CMK (cell line): ENCODE results near the gene AP1G2.
"Not testable (repeated sequence)": the region's sequence is repeated elsewhere in the genome, so short reads cannot be mapped to it uniquely, and the experiment has no call there.

Source experiments
- DNase-seq: peaks from one replicate; pipeline ENCODE4 v3.0.0-alpha.2; 2010; ENCODE audit warnings: low read depth

Gene AP1G2

GRCh38 chr14:23594191-23594590 is 26.6 kb upstream of the AP1G2 start:
- not testable (repeated sequence) for DNase-seq

- DNase-seq = no peak
Observed at GRCh38 chr14:23590198-23590597, 22.6 kb upstream of the AP1G2 start.

GRCh38 chr14:23589606-23590005 is 22.0 kb upstream of the AP1G2 start:
- DNase-seq = no peak

DNA sequence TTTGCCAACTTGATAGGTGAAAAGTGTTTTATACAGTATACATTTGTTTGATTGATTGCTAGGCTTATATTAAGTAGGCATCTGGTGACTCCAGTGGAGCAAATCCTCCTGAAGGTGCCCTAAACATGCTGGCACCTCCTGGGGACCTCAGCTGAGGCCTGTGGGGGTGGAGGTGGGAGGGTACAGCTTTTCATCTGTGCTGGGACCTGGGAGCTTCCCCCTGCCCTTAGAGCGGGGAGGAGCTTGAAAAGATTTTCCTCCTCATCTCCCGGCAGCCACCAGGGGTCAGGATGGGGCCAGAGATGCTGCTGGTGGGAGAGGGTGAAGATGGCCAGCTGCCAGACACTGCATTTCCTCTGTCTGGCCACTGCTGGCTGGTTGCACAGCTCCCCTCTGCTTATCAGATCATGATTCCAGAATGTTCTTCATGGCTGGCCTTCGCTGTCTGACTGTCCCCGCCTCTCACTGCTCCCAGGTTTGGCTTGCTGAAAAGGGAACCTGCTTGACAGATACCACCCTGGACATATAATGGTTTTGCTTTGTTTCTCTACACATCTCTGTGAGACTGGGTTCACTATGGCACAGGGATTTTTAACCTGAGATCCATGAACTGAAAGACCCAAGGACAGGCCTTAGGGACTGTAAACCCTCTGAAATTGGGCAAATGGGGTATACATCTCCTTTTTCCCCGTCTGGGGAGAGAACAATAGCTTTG is 21.4 kb upstream of the AP1G2 start:
- DNase-seq = peak; percentile 87

GRCh38 chr14:23584527-23585203 is 17.1 kb upstream of the AP1G2 start:
- not testable (repeated sequence) for DNase-seq

DNA sequence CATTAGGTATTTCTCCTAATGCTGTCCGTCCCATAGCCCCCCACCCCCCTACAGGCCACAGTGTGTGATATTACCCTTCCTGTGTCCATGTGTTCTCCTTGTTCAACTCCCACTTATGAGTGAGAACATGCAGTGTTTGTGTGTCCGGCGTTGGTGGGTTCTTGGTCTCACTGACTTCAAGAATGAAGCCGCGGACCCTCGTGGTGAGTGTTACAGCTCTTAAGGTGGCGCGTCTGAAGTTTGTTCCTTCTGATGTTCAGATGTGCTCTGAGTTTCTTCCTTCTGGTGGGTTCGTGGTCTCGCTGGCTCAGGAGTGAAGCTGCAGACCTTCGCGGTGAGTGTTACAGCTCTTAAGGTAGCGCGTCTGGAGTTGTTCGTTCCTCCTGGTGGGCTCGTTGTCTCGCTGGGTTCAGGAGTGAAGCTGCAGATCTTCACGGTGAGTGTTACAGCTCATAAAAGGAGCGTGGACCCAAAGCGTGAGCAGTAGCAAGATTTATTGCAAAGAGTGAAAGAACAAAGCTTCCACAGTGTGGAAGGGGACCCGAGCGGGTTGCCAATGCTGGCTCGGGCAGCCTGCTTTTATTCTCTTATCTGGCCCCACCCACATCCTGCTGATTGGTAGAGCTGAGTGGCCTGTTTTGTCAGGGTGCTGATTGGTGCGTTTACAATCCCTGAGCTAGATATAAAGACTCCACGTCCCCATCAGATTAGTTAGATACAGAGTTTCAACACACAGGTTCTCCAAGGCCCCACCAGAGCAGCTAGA is 16.4 kb upstream of the AP1G2 start:
- DNase-seq = not testable (repeated sequence)

DNA sequence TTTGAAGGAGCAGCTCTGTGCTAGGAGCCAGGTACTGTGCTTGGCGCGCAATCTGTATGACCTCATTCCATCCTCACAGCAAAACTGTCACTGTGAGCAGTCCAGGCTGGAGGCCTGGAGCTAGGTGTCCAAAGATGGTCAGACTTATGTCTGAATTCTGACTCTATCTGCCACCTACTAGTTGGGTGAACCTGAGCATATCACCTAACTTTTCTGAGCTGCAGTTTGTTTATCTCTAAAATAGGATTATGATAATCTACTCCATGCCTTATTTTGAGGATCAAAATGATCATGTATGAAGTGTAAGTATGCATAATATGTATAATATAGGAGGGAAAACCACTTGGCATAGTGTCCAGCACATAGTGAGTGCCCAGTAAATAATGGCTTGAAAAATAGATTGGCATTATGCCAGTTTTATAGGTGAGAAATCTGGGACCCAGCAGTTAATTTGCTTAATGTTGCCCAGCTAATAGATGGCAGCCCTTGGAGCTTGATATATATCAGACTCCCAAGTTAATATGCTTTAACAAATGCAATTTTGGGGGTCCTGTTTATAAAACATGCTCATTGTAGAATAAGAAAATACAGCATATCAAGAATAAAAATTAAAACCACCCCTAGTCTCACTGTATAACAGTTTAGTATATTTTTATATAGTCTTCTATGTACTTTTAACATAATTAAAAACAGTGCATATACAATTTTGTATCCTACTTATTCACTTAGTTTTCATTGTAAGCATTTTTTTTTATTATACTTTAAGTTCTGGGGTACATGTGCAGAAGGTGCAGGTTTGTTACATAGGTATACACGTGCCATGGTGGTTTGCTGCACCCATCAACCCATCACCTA is 15.5 kb upstream of the AP1G2 start:
- no peak for DNase-seq

DNA sequence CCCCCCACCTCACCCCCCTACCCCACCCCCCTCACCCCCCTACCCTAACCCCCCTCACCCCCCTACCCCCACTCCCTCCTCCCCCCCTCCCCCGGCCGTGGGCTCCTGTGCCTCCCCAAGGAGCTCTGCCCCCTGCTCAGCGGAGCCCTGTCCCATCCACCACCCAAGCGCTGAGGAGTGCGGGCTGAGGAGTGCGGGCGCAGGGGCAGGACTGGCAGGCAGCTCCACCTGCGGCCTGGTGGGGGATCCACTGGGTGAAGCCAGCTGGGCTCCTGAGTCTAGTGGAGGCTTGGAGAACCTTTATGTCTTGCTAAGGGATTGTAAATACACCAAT is 13.3 kb upstream of the AP1G2 start:
- DNase-seq = no peak

- no peak for DNase-seq
Observed at GRCh38 chr14:23580152-23580926, 12.7 kb upstream of the AP1G2 start.

GRCh38 chr14:23579739-23580138 is 12.1 kb upstream of the AP1G2 start:
- DNase-seq = no peak

DNA sequence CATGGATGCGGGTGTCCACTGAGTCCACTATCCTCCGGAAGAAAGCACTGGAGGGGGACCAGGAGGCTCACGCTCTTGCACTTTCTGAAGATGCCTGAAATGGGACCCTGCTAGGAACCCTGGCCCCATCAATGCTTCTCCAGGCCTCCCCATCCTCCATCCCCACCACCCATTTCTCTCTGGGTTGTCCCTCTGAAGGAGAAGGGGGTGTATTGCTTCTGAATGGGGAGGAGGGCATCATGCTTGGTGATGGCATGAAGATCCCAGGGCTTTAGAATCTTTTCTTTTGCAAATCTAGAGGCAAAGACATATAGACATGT is 11.7 kb upstream of the AP1G2 start:
- no peak for DNase-seq

- no peak for DNase-seq
Observed at GRCh38 chr14:23578560-23579310, 11.1 kb upstream of the AP1G2 start, which contains the start of gene JPH4. TSS of gene JPH4 (minus strand) at chr14:23578790. CDS start at chr14:23577453, 1,337 bp downstream.

DNA sequence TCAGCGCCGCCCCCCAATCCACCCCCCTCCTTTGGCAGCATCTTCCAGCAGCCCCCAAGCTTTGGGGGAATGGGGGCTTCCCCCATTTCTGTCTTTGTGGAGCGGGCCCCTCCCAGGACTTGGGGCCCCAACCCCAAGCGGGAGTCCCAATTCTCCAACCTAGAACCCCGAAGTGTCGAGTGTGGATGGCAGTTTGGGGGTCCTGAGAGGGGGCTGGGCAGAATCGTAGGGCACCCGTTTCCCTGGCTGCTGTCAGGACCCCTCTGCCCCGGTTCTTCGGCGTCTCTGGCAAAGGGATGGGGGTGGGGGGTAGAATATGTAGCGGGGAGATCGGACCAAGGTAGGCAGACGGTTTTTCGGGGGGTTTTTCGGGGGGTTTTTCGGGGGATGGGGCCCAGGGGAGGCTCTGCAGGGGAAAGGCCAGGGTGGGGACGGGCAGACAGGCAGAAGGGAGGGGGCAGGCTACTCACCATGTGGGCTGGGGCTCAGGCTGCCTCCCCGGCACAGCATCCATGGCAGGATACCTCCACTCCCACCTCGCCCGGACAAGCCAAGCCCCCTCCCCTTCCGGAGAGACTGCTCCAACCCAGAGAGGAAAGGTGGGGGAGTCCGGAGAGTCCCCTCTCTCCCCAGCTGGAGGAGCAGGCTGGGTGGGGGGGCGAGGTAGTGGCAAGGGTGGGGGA is 10.3 kb upstream of the AP1G2 start:
- DNase-seq = no peak

GRCh38 chr14:23577004-23577681 is 9.6 kb upstream of the AP1G2 start:
- no peak for DNase-seq

DNA sequence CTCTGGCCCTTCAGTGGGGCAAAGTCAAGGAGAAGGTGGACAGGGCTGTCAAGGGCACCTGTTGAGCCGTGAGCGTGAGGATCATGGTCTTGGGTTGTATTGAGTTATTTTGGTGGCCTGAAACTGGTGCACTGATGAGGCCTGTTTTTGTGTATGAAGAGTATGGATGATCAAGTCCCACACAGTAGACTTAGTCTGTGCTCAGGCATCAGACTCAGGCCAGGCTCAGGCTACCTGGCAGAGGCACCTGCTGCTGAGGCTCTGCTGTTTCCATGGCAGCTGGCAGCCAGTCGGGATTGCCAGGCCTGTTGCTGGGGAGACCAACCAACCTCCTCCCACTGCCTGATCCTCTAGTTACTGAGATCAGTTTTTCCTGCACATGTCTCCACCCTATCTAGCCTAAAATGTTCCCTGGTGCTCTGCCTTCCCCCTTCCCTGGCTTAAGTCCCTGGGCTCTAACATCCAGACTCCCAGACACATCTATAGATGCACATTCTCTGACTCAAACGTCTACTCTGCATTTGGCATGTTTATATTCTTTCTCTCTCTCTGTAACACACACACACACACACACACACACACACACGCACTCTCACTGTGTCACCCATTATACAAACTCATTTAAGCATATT is 5.9 kb upstream of the AP1G2 start:
- DNase-seq = no peak

DNA sequence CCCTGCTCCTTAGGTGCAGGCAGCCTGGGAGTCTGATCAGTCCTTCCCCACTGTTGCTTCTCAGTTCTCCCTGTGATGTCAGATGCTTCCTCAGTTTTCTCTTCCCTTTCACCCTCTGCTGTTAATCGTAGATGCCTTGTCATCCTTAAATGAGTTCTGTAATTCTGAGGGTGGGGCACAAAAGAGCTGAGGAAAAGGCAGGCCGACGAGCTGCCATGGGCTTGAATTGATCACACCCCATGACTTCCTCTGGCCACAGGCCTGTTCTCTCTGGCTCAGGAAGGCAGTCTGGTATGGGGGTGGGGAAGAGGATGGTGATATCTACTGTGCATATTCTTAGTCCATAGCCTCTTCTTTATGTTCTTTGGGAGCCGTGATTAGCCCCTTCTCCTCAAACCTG is 5.2 kb upstream of the AP1G2 start:
- DNase-seq = no peak

DNA sequence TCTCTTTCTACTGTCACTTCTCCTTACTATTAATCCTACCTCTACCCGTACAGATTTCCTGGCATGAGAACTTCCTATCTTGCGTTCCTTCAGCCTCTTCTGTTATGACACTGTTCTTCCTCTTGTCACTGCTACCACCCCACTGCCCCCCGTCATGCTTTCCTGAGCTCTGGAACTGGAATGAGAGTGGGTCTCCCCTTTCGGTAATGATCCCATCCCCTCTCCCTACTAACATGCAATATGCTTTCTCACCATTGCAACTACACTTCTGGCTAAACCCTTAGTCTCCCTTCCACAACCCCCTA is 4.9 kb upstream of the AP1G2 start:
- DNase-seq = no peak

DNA sequence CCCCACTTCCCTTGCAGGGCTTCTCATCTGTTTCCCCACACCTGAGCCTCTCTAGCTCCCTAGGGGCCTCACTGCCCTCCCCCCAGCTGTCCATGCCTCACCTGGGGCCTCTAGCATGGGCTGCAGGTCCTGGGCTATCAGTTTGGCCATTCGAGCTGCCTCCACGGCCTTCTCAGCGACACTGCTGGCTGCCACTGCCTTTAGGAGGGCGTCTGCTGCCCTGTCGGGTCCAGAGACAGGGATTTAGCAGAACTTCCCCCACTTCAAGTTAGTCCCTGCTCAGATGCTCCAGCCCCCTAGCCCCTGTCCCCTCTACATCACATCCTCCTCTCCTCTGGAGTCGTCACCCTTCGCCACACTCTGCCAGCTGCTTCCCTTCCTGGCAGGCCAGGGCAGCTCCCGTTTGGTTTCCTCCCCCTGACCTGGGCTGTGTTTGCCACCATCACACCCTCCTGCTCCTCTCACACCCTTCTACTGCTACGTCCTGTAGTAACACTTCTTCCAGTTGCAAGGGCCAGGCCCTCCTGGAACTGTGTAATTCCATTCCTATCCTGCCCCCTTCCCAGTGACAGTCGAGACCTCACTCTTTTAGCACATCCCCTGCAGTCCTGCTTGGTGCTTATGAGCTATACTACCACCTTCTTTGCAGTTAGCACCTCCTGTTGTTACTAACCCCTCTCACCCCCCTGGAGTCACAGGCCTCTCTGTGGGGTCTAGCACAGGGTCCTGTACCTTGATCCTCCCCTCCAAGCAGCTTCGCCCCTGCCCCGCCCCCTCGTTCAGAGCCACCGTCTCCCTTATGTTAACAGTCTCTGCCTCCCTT is 4.3 kb upstream of the AP1G2 start:
- DNase-seq = no peak
